Placental epithelial cell (primary cell): Measurements from ENCODE around the gene CCDC169. TPM values are rescaled to one million over a fixed set of nuclear protein-coding genes. Genes with fewer than 3 reads are reported as not detected.

ENCODE experiments used
- small RNA-seq: library from RNA; depleted of rRNA; stranded (forward); fragments of <200 nt; gene quantifications from one replicate; pipeline ENCODE3, GENCODE V24; 2012
- total RNA-seq: library from RNA; depleted of rRNA; stranded (reverse); fragments of >200 nt; gene quantifications from 2 replicates; pipeline ENCODE4 v1.2.3, GENCODE V29; 2012

The CCDC169 gene
- total RNA-seq, result 0.11 and 0.39 TPM in 2 replicates

DNA sequence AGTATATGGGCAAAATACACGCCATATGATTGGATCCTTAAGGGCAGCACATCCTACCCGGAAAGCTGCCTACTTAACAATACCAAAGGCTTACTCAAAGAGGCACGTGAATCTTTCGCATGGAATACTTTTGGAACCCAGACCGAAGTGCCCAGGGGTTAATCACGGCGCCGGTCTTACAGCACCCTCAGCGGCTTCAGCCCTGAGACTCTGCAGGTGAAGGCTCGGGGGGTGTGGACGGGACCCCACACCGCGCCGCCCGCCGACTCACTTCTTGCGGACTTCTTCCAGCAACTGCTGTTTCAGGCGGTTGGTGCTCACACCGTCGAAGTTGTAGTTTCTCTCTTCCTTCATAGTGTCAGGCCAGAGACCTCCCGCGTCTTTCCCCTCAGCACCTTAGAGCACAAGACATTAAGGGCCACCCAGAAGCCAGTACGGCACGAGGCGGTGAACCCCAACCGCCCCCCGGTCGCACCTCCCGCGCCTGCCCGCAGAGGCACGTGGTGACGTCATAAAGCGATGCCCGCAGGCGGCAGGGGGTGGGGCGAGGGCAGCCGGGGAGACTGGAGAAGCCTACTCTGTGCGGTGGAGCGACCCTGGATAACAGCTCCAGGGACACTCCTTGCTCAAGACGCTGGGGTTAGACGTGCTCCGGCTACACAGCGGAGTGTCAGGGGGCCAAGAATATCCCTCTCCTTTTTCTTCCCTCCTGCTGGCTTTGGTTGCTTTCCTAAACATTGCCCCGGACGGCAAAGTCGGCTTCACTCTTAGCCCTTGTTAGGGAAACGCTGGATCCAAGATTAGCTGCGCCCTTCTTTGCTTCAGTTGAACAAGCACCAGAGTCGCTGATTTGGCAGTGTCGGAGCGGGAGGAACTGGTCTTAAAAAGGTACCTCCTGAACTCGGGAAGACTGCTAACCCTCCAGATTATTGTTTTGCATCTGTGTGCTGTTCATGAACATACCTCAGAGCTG lies at the start of gene CCDC169:
CCDC169 (minus strand) TSS at position 449 of the 973 bp plus-strand sequence; CDS start at position 354, 95 bp downstream.

GRCh38 chr13:36346222-36347083 lies 48.8 kb upstream of the CCDC169 start, which contains the start of gene SPART:
TSS of gene SPART (minus strand) at chr13:36346394. CDS start at chr13:36335830, 10,564 bp downstream.

GRCh38 chr13:36214163-36214921 lies 83.3 kb downstream of the CCDC169 start, which contains the start of gene SOHLH2:
TSS of gene SOHLH2 (minus strand) at chr13:36214556. CDS start at chr13:36214526, 30 bp downstream.

Small RNA genes within 50 kb of the gene (small RNA-seq; reads per million reads assigned to genes)
- not detected for gene RNU6-71P

Other genes starting within 250 kb of the CCDC169 start
- gene DCLK1, start 166.4 kb downstream of the CCDC169 start, total RNA-seq, result 0.11 and 0.39 TPM in 2 replicates
- gene SOHLH2, start 83.3 kb downstream of the CCDC169 start, total RNA-seq, result under 0.01 TPM in 1 of 2 replicates, not detected in the other
- gene SPART, start 48.6 kb upstream of the CCDC169 start, total RNA-seq, result 28.4 and 31.0 TPM in 2 replicates
- not detected in 2 replicates for gene CCNA1, start 134.7 kb upstream of the CCDC169 start, total RNA-seq